ENCODE results near the gene DBF4B.

DBF4B gene

DNA sequence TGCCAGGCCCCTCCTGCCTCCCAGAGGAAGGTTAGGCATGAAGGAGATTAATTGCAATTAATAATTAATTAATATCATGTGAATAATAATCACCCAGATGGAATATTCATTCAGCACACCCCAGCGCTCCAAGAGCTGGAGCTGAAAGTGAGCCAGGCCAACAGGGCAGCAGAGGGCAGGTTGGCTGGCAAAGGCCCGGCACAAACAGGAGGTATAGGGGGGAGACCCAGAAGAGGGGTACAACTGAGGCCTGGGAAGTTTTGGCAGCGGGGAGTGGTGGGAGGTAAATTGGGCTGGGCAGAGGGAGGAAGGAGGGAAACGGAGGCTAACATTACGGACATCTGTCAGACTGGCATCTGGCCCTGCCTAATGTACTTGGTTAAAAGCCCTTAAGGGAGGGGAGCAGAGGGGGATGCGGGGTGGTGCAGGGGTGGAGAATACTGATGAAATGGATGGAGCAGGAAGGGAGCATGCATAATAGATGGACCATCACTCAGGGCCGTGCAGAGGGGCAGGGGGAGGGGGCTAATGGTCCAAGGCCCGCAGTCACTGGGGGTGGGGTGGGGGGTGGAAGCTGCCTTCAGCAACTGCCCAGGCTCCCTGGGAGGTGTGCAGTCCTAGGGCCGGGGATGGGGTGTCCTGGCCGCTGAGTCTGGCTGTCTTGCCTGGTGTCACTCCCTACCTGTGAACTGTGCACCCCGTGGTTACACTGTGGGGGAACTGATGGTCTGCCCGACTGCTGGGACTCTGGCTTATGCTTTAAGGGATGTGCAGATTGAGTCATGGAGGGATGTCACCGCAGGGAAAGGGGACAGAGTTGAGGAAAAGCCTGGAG, 52.2 kb downstream of the DBF4B start:
- TF ChIP-seq, protein P1, sequence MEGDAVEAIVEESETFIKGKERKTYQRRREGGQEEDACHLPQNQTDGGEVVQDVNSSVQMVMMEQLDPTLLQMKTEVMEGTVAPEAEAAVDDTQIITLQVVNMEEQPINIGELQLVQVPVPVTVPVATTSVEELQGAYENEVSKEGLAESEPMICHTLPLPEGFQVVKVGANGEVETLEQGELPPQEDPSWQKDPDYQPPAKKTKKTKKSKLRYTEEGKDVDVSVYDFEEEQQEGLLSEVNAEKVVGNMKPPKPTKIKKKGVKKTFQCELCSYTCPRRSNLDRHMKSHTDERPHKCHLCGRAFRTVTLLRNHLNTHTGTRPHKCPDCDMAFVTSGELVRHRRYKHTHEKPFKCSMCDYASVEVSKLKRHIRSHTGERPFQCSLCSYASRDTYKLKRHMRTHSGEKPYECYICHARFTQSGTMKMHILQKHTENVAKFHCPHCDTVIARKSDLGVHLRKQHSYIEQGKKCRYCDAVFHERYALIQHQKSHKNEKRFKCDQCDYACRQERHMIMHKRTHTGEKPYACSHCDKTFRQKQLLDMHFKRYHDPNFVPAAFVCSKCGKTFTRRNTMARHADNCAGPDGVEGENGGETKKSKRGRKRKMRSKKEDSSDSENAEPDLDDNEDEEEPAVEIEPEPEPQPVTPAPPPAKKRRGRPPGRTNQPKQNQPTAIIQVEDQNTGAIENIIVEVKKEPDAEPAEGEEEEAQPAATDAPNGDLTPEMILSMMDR (IDR thresholded peaks at IDR 0.05; ENCODE audit: borderline replicate concordance, insufficient read depth, low read depth, low read length) = no peak
- no peak overlapping the region for H3K4me3 ChIP-seq (ENCODE audit: low read depth, low read length)

DNA sequence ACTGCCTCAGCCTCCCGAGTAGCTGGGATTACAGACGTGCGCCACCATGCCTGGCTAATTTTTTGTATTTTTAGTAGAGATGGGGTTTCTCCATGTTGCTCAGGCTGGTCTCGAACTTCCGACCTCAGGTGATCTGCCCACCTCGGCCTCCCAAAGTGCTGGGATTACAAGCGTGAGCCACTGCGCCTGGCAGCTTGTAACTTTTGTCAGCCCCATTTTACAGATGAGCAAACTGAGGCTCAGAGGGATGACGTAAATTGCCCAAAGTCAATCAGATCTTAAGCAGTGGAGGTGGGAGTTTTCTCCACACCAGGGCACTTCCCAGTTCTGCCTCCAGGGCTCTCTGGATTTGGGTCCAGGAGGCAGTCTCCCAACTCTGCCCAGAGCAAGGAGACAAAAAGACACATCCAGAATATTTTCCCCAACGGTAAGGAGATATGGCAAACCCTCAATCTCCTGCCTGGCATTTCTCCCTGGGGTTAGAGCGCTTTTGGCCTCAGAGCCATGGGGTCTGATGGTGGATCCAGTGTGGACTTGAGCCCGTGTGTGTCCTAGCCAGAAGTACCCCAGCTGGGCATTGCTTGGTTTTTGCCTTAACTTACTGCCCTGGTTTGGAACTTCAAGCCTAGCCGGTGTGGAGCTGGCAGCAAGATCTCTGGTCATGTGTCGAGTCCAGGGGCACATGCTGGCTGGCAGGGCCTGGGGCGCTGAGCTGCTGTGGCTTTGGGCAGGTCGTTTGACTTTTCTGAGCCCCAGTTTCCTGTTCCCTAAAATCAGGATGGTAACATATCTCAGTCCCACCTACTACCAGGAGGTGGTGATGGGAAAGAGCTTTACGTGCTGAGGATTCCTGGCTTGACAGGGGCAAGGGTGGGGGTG, 53.7 kb downstream of the DBF4B start:
- TF ChIP-seq, protein P1 (IDR thresholded peaks at IDR 0.05; ENCODE audit: borderline replicate concordance, insufficient read depth, low read depth, low read length) = no peak
- no peak overlapping the region for H3K4me3 ChIP-seq (ENCODE audit: low read depth, low read length)

DNA sequence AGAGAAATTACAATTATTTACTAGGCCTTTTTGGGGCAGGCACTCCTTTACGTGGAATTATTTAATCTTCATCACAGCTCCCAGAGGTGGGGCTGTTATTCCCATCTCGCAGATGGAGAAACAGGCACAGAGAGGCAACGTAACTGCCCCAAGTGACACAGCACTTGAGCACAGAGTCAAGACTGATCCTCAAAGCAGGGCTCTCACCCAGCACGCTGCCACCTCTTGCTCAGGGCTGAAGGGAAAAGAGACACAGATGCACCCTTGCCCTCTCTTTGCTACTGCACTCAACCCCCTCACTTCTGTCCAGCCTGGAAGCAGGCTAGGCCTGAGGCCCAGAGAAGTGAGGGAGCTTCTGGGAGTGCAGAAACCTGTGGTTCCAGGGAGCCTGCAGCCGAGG, 54.7 kb downstream of the DBF4B start:
- TF ChIP-seq, protein P1 (IDR thresholded peaks at IDR 0.05; ENCODE audit: borderline replicate concordance, insufficient read depth, low read depth, low read length) = no peak
- H3K4me3 ChIP-seq (ENCODE audit: low read depth, low read length) = no peak overlapping the region

DNA sequence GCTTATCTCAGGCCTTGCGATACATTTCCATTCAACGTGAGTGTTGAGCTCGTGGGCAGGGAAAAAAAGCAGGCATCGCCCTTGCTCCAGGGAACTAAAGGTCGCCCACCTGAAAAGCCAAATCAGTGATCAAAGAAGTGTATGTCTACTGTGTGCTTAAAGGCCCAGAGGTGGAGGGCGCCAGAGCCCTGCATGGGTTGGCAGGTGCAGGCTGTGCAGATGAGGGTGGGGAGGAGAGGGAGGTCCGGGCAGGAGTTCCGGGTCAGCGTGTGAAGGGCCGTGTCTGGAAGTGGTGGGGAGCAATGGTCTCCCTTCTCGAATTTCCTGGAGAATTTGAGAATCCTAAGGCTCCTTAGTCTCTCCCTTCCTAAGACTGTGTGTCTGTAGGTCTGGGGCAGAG, 57.5 kb downstream of the DBF4B start:
- H3K4me3 ChIP-seq (ENCODE audit: low read depth, low read length) = no peak overlapping the region
- TF ChIP-seq, protein P1 (IDR thresholded peaks at IDR 0.05; ENCODE audit: borderline replicate concordance, insufficient read depth, low read depth, low read length) = no peak

DNA sequence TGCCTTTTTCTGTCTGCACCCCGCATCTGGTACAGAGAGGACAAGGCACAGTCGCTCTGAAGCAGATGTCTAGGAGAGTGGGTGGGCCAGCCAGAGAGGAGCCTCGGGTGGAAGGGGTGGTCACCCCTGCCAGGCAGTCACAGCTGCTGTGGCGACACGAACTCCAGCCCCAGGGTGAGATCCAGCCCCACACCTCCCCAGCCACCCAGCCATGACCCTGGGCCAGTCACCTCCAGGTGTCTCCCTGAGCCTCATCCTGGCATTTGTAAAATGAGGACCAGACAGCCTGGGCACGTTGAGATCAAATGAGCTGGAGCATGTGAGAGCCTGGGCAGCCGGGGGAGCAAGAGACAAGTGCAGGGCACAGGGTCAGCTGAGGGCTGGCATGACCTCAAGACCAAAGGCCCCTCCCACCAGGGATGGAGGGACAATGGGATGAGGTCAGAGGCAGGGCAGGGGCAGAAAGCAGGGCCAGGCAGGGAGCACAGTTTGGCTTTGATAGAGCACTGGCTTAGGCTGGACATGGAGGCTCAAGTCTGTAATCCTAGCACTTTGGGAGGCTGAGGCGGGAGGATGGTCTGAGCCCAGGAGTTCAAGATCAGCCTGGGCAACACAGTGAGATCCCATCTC, 58.1 kb downstream of the DBF4B start:
- TF ChIP-seq, protein P1 (IDR thresholded peaks at IDR 0.05; ENCODE audit: borderline replicate concordance, insufficient read depth, low read depth, low read length) = no peak
- no peak overlapping the region for H3K4me3 ChIP-seq (ENCODE audit: low read depth, low read length)

DNA sequence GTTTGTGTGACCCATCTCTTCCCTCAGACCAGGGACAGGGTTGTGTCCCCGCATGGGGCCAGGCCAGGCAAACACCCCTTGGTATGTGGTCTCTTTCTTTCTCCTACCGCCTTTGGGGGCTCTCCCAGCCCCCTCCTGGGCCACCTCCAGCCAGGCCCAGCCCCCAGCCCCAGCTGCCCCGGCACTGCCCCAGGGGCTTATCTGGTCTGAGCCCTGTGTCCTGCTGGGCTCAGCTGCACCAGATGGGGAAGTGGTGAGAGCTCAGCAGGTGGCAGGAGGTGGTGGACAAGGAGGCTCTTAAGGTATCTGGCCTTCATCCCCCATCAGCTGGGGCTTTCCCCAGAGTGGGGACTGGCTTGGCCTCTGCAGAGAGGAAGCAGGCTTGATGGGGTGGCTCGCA, 59.0 kb downstream of the DBF4B start:
- TF ChIP-seq, protein P1 (IDR thresholded peaks at IDR 0.05; ENCODE audit: borderline replicate concordance, insufficient read depth, low read depth, low read length) = no peak
- no peak overlapping the region for H3K4me3 ChIP-seq (ENCODE audit: low read depth, low read length)
